ENCODE data around the gene AGBL4.

- TF ChIP-seq, protein P1, sequence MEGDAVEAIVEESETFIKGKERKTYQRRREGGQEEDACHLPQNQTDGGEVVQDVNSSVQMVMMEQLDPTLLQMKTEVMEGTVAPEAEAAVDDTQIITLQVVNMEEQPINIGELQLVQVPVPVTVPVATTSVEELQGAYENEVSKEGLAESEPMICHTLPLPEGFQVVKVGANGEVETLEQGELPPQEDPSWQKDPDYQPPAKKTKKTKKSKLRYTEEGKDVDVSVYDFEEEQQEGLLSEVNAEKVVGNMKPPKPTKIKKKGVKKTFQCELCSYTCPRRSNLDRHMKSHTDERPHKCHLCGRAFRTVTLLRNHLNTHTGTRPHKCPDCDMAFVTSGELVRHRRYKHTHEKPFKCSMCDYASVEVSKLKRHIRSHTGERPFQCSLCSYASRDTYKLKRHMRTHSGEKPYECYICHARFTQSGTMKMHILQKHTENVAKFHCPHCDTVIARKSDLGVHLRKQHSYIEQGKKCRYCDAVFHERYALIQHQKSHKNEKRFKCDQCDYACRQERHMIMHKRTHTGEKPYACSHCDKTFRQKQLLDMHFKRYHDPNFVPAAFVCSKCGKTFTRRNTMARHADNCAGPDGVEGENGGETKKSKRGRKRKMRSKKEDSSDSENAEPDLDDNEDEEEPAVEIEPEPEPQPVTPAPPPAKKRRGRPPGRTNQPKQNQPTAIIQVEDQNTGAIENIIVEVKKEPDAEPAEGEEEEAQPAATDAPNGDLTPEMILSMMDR (IDR thresholded peaks at IDR 0.05; ENCODE audit: low read length), result no peak
- no peak for TF ChIP-seq EZH2 (IDR thresholded peaks at IDR 0.05; ENCODE audit: borderline replicate concordance, low read length)
Observed at GRCh38 chr1:49293016-49293415, 730.7 kb downstream of the AGBL4 start.

All from OCI-LY1 (cell line).